Heart left ventricle (tissue), 16 donors: ENCODE measurements around the gene CABP4. TPM values are rescaled to one million over a fixed set of nuclear protein-coding genes. Genes with fewer than 3 reads are reported as not detected.

Experiments
- ATAC-seq, 4 donors: fragments of 200-7000 bp; cut with Tn5 transposase; one replicate each; pipeline ENCODE4 v1.9.1; 2020 to 2022; ENCODE audit warnings: moderate library complexity in 4 of 4, mild to moderate bottlenecking in 3 of 4, moderate number of reproducible peaks in 1 of 4
- DNase-seq, 5 donors: peaks; one replicate each; pipeline ENCODE4 v3.0.0-alpha.2; 2020
- H3K27ac ChIP-seq, 12 donors: fragments of 200-600 bp; sonication (generic) in 4 of 12; one replicate each; pipeline versions ENCODE4 v1.5.0 to v1.8.0; 2016 to 2022; ENCODE audit warnings: mild to moderate bottlenecking in 2 of 12
- H3K27me3 ChIP-seq, 9 donors: fragments of 200-600 bp; sonication (generic) in 2 of 9; one replicate each; pipeline versions ENCODE4 v1.5.1 to v1.8.0; 2016 to 2022; ENCODE audit warnings: mild to moderate bottlenecking in 3 of 9
- H3K36me3 ChIP-seq, 9 donors: fragments of 200-600 bp; sonication (generic) in 2 of 9; one replicate each; pipeline versions ENCODE4 v1.5.0 to v1.8.0; 2018 to 2022; ENCODE audit warnings: mild to moderate bottlenecking in 2 of 9
- H3K4me1 ChIP-seq, 12 donors: fragments of 200-600 bp; sonication (generic) in 4 of 12; one replicate each; pipeline versions ENCODE4 v1.5.0 to v1.8.0; 2016 to 2022; ENCODE audit warnings: mild to moderate bottlenecking in 3 of 12
- H3K4me3 ChIP-seq, 12 donors: fragments of 200-600 bp; sonication (generic) in 4 of 12; one replicate each; pipeline versions ENCODE4 v1.5.0 to v1.8.0; 2017 to 2022; ENCODE audit warnings: mild to moderate bottlenecking in 9 of 12, moderate library complexity in 4 of 12
- H3K9me3 ChIP-seq, 12 donors: fragments of 200-600 bp; sonication (generic) in 4 of 12; one replicate each; pipeline versions ENCODE4 v1.5.0 to v1.8.0; 2016 to 2022; ENCODE audit warnings: mild to moderate bottlenecking in 1 of 12
- CTCF ChIP-seq, 12 donors: fragments of 200-600 bp; sonication (generic) in 4 of 12; IDR thresholded peaks; one replicate each; pipeline versions ENCODE4 v1.5.0 to v1.8.0; 2018 to 2022; ENCODE audit warnings: antibody characterized with exemption in 12 of 12, mild to moderate bottlenecking in 5 of 12
- POLR2A ChIP-seq, 2 donors: fragments of 450-650 bp; IDR thresholded peaks; one replicate each; pipeline ENCODE4 v1.6.1; 2017; ENCODE audit warnings: antibody characterized with exemption in 2 of 2, mild to moderate bottlenecking in 2 of 2, moderate library complexity in 2 of 2
- WGBS, 4 donors: extraction: QIAGEN DNeasy Blood & Tissue Kit in 2 of 4; methylation state at CpG; one replicate each; pipeline versions ENCODE4 v1.1.5 to v1.1.7; 2013 to 2018; 5-methylcytosine and 5-hydroxymethylcytosine counted together
- intact Hi-C, 10 donors: fragments of 100-400 bp; cut with DNase I; formaldehyde crosslinking; loops; one replicate each; pipeline versions ENCODE4 v1.11.1 to v1.14.2; 2022
- polyA plus RNA-seq, 2 donors: library from polyadenylated mRNA; stranded (reverse); fragments of 200-250 nt; gene quantifications; one replicate each; pipeline ENCODE4 v1.2.3, GENCODE V29; 2013
- total RNA-seq, 9 donors: library from RNA; depleted of rRNA in 2 of 9; stranded (reverse); fragments of >200 nt in 2 of 9; fragmentation: NEBNext Ultra II Directional in 3 of 9; extraction: Animal tissue kit (Norgen Biotek cat#: 25700) in 3 of 9; gene quantifications; one replicate each; pipeline versions ENCODE4 v1.1.0 to v1.2.4, GENCODE V29; 2016 to 2023
- donor health status: ischemic (EF 13 %, LVEDD 7.1; RV severe dilation, severe dysfunction).
- donor health status: healthy with polysubstance abuse.
- donor health status: DM: no; HTN: yes; CAD: no.
- donor health status: DM: no; HTN: no; CAD: no.
- donor health status: ischemic (EF 25% LVEDD 6.9; RV normal size, moderate dysfunction).
- donor health status: ischemic (EF 25% LVEDD 5.7; RV mildly dilated, moderate dysfunction).
- donor health status: healthy.
- donor health status: DM: yes; HTN: yes; CAD: no.
- donor health status: ischemic (EF 35%, LVEDD 5.7; RV mildly dilated, moderate dysfunction).
- donor health status: nonischemic (EF 11% LVEDD 7.7; RV severe dilation, severe dysfunction).
- donor health status: DM: yes; HTN: yes; CAD: no.
- donor health status: PGD.
- donor health status: ischemic (EF 29% LVEDD 5.4; RV normal size, mild dysfunction).
- donor health status: nonischemic (EF 23%, LVEDD 6.1; RV moderate dilation, normal function).

The CABP4 gene
- total and polyA plus RNA-seq, 11 donors, result 0.25 to 4.2 (median 0.51) TPM; not detected in 1

DNA sequence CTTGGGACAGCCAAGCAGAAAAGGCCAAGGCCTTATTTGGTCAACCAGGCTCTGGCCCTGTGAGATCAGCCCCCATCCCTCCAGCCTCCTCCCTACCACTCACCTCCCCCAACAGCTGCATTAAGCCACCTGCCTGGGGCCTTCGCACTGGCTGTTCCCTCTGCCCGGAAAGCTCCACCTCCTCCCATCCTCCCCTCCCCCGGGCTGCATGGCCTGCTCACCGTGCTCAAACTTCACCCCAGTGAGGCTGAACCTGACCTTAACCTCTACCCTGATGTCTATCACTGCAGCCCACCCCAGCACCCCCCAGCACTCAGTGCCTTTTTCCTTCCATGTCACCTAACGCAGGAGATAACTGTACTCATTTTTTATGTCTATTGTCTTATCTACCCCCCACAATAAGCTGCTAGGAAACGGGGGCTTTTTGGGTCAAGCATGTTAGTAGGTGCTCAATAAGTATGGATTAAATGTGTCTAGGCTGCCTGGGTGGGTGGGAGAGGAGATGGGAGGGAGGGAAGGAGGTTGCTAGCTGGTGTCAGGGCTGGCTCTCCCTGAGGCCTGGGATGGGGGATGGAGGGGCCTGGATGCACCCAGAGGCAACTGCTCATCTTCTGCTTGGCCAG is 18.6 kb upstream of the CABP4 start:
- Histone ChIP-seq H3K27me3 (no peaks in the 10 kb centered on the region), H3K27ac (peak overlapping the region in 4 of 12 donors; percentile 26 to 90 (median 46)), H3K9me3 (no peaks in the 10 kb centered on the region), H3K4me1 (peaks cover 0 to 54% (median 13%) of the 10 kb centered on the region in 12 donors), H3K36me3 (peaks cover 0 to 88% (median 50%) of the 10 kb centered on the region in 9 donors), H3K4me3 (peak overlapping the region in 2 of 12 donors; percentile 40 to 62)
- 53 to 65% (median 56%) methylated on average over 6 of the region's 6 CpGs for WGBS, 4 donors
- DNase-seq (no peak), ATAC-seq (no peak)
- intact Hi-C loops, result no loop called here
- TF ChIP-seq POLR2A (IDR thresholded peaks at IDR 0.05), result no peak
- TF ChIP-seq CTCF (IDR thresholded peaks at IDR 0.05), result no peak

GRCh38 chr11:67437082-67437808 is 17.9 kb upstream of the CABP4 start, which contains the start of gene PTPRCAP:
Gene PTPRCAP (minus strand): TSS chr11:67437682. CDS start chr11:67437619, 63 bp downstream.
- TF ChIP-seq CTCF (IDR thresholded peaks at IDR 0.05) (no peak), POLR2A (IDR thresholded peaks at IDR 0.05) (no peak)
- H3K9me3 ChIP-seq, result no peaks in the 10 kb centered on the region

GRCh38 chr11:67437809-67438157 is 17.4 kb upstream of the CABP4 start:
- H3K27me3 ChIP-seq, result no peaks in the 10 kb centered on the region
- peak overlapping the region in 4 of 12 donors; percentile 6 to 62 (median 24) for H3K4me3 ChIP-seq
- H3K9me3 ChIP-seq, result no peaks in the 10 kb centered on the region
- 67 to 80% (median 71%) methylated on average over 2 to 3 of the region's 3 CpGs for WGBS, 4 donors
- peak overlapping the region in 3 of 12 donors; percentile 26 to 90 (median 48) for H3K27ac ChIP-seq
- intact Hi-C loops, result no loop called here
- DNase-seq (no peak), ATAC-seq (no peak)
- peaks cover 0 to 65% (median 21%) of the 10 kb centered on the region in 12 donors for H3K4me1 ChIP-seq
- H3K36me3 ChIP-seq, result peaks cover 0 to 79% (median 38%) of the 10 kb centered on the region in 9 donors
- TF ChIP-seq CTCF (IDR thresholded peaks at IDR 0.05), result no peak
- no peak for TF ChIP-seq POLR2A (IDR thresholded peaks at IDR 0.05)

More at GRCh38 chr11:67437082-67437808, 17.9 kb upstream of the CABP4 start, which contains the start of gene PTPRCAP:
- Histone ChIP-seq H3K27me3 (no peaks in the 10 kb centered on the region), H3K36me3 (peaks cover 0 to 84% (median 43%) of the 10 kb centered on the region in 9 donors), H3K4me1 (peaks cover 0 to 60% (median 16%) of the 10 kb centered on the region in 12 donors), H3K4me3 (peak within 1 kb of the TSS in 5 of 12 donors; percentile 5 to 62 (median 7)), H3K27ac (peak within 1 kb of the TSS in 5 of 12 donors; percentile 26 to 90 (median 39))
- intact Hi-C loops, result no loop called here
- ATAC-seq, result peak in 1 of 4 donors; percentile 23
- 57 to 79% (median 60%) methylated on average over 10 to 26 of the region's 26 CpGs for WGBS, 4 donors
- DNase-seq, result peak in 1 of 5 donors; percentile 20
